GM23338 (cell line): ENCODE data around the gene ACOXL. TPM values are rescaled to one million over a fixed set of nuclear protein-coding genes. Genes with fewer than 3 reads are reported as not detected.

ENCODE experiments used
- ATAC-seq: fragments of 200-7000 bp; cut with Tn5 transposase; 3 replicates; pipeline ENCODE4 v1.9.1; 2020
- DNase-seq: peaks from one replicate; pipeline ENCODE4 v3.0.0-alpha.2; 2015; ENCODE audit warnings: low spot score
- H2AFZ ChIP-seq: fragments of 200-600 bp; sonication (generic); 2 replicates; pipeline ENCODE4 v1.8.0; 2016; ENCODE audit warnings: antibody characterized with exemption, mild to moderate bottlenecking, moderate library complexity
- H3F3A ChIP-seq: fragments of 200-600 bp; sonication (generic); replicated peaks from 2 replicates; pipeline ENCODE4 v1.8.0; 2017; ENCODE audit warnings: antibody characterized with exemption, mixed run types, low read depth
- H3K27ac ChIP-seq: fragments of 200-600 bp; sonication (generic); 2 replicates; pipeline ENCODE4 v1.6.1; 2016; ENCODE audit warnings: low read depth
- H3K27me3 ChIP-seq: fragments of 200-600 bp; sonication (generic); 2 replicates; pipeline ENCODE4 v1.8.0; 2016; ENCODE audit warnings: mild to moderate bottlenecking, mixed run types, moderate library complexity; ENCODE audit not compliant: insufficient read depth
- H3K36me3 ChIP-seq: fragments of 200-600 bp; sonication (generic); 2 replicates; pipeline ENCODE4 v1.8.0; 2016; ENCODE audit warnings: mild to moderate bottlenecking; ENCODE audit not compliant: insufficient read depth
- H3K4me1 ChIP-seq: fragments of 200-600 bp; sonication (generic); 2 replicates; pipeline ENCODE4 v1.8.0; 2016; ENCODE audit warnings: mild to moderate bottlenecking, moderate library complexity; ENCODE audit not compliant: insufficient read depth
- H3K4me2 ChIP-seq: fragments of 200-600 bp; sonication (generic); 2 replicates; pipeline ENCODE4 v1.7.1; 2017; ENCODE audit warnings: mixed run types
- H3K4me3 ChIP-seq: fragments of 200-600 bp; sonication (generic); 2 replicates; pipeline ENCODE4 v1.6.1; 2016; ENCODE audit warnings: mixed run types
- H3K79me2 ChIP-seq: fragments of 200-600 bp; sonication (generic); replicated peaks from 2 replicates; pipeline ENCODE4 v1.8.0; 2017; ENCODE audit warnings: mild to moderate bottlenecking; ENCODE audit not compliant: insufficient read depth
- H3K9me2 ChIP-seq: fragments of 200-600 bp; sonication (generic); 2 replicates; pipeline ENCODE4 v1.8.0; 2017; ENCODE audit not compliant: insufficient read depth
- H4K20me1 ChIP-seq: fragments of 200-600 bp; sonication (generic); replicated peaks from 2 replicates; pipeline ENCODE4 v1.8.0; 2017; ENCODE audit warnings: mild to moderate bottlenecking; ENCODE audit not compliant: insufficient read depth
- H3K27ac Mint-ChIP-seq: 2 replicates; pipeline ENCODE4 v1.8.0; 2020; ENCODE audit warnings: inconsistent platforms, mild to moderate bottlenecking, moderate library complexity, mixed read lengths
- H3K27me3 Mint-ChIP-seq: 3 replicates; pipeline ENCODE4 v1.8.0; 2022; ENCODE audit warnings: low read depth, mild to moderate bottlenecking, moderate library complexity, mixed read lengths, inconsistent platforms; ENCODE audit not compliant: insufficient read depth, poor library complexity
- H3K36me3 Mint-ChIP-seq: 3 replicates; pipeline ENCODE4 v1.8.0; 2021; ENCODE audit warnings: low read depth, mild to moderate bottlenecking, inconsistent platforms, moderate library complexity, mixed read lengths
- H3K4me1 Mint-ChIP-seq: 3 replicates; pipeline ENCODE4 v1.8.0; 2020; ENCODE audit warnings: mild to moderate bottlenecking, inconsistent platforms, mixed read lengths
- H3K4me3 Mint-ChIP-seq: 3 replicates; pipeline ENCODE4 v1.8.0; 2021; ENCODE audit warnings: moderate library complexity, mild to moderate bottlenecking, inconsistent platforms, mixed read lengths
- H3K9me3 Mint-ChIP-seq: 3 replicates; pipeline ENCODE4 v1.8.0; 2020; ENCODE audit warnings: moderate library complexity, mild to moderate bottlenecking, inconsistent platforms, mixed read lengths
- CTCF ChIP-seq, 2 experiments: fragments of 200-600 bp in 1 of 2; sonication (generic) in 1 of 2; conservative IDR thresholded peaks; 2 replicates each; pipeline versions ENCODE4 v1.5.1 to v1.6.1; 2016 to 2017; ENCODE audit warnings: antibody characterized with exemption in 2 of 2, low read depth in 2 of 2, mild to moderate bottlenecking in 2 of 2, moderate library complexity in 1 of 2
- POLR2AphosphoS5 ChIP-seq: IDR thresholded peaks from 2 replicates; pipeline ENCODE4 v1.6.1; 2016; ENCODE audit warnings: antibody characterized with exemption, low read depth
- ZNF331 ChIP-seq: fragments of 250-450 bp; sonication (Bioruptor Pico); IDR thresholded peaks from 2 replicates; pipeline ENCODE4 v1.5.0; 2020; ENCODE audit warnings: low read depth, mild to moderate bottlenecking, moderate library complexity
- ZNF462 ChIP-seq: fragments of 250-450 bp; sonication (Bioruptor Pico); IDR thresholded peaks from 2 replicates; pipeline ENCODE4 v1.5.0; 2020; ENCODE audit warnings: mild to moderate bottlenecking, moderate library complexity
- polyA plus RNA-seq: library from polyadenylated mRNA; unstranded; fragments of >200 nt; fragmentation: Nextera tagmentation; extraction: Ambion mirVana; gene quantifications from 2 replicates; pipeline ENCODE4 v1.2.1, GENCODE V29; 2016
- total RNA-seq: library from RNA; depleted of rRNA; stranded (reverse); fragments of >200 nt; shearing (Covaris generic); gene quantifications from 2 replicates; pipeline ENCODE4 v1.2.3, GENCODE V29; 2014

ACOXL gene
- total and polyA plus RNA-seq, 2 experiments from 2014 or later, result 9.0 to 14.7 TPM

GRCh38 chr2:110873056-110873502, 140.7 kb downstream of the ACOXL start (continued):
- TF ChIP-seq CTCF (conservative IDR thresholded peaks at IDR 0.05; ENCODE audit: low read depth in 2 of 2) (no peak), ZNF462 (no peak), ZNF331 (no peak), POLR2AphosphoS5 (no peak)

- Mint-ChIP-seq H3K4me3 (no peak overlapping the region), H3K27me3 (no peaks in the 10 kb centered on the region), H3K36me3 (peaks cover 5% of the 10 kb centered on the region; the same call in 1 of the 3 replicates), H3K9me3 (peaks cover 5% of the 10 kb centered on the region; the same call in 1 of the 3 replicates), H3K4me1 (peaks cover 34% of the 10 kb centered on the region), H3K27ac (no peak overlapping the region)
- ATAC-seq, result no peak
- no peak overlapping the region for H3K4me3 ChIP-seq
- H3F3A ChIP-seq, result no peaks in the 10 kb centered on the region
- no peak overlapping the region for H3K4me2 ChIP-seq
- no peak overlapping the region for H3K27ac ChIP-seq
- no peaks in the 10 kb centered on the region for H3K79me2 ChIP-seq
- H3K4me1 ChIP-seq, result peaks cover 21% of the 10 kb centered on the region
- no peaks in the 10 kb centered on the region for H3K27me3 ChIP-seq
- H3K36me3 ChIP-seq, result no peaks in the 10 kb centered on the region
- H3K9me2 ChIP-seq, result no peaks in the 10 kb centered on the region
- no peak overlapping the region for H2AFZ ChIP-seq
- DNase-seq, result no peak
- no peaks in the 10 kb centered on the region for H4K20me1 ChIP-seq
- no peak for TF ChIP-seq CTCF (conservative IDR thresholded peaks at IDR 0.05; ENCODE audit: low read depth in 2 of 2)
Measured at GRCh38 chr2:110873597-110874452, 141.5 kb downstream of the ACOXL start.
